GM18502 (cell line): ENCODE measurements around the gene BARHL1.
"Not testable (repeated sequence)": the region's sequence is repeated elsewhere in the genome, so short reads cannot be mapped to it uniquely, and the experiment has no call there.

ENCODE experiments used
- ATAC-seq: cut with Tn5 transposase; IDR thresholded peaks from one replicate; pipeline ENCODE4 v1.9.1; 2021; ENCODE audit warnings: mild to moderate bottlenecking; ENCODE audit not compliant: unreplicated experiment, poor library complexity

The BARHL1 gene

GRCh38 chr9:132555528-132555927 lies 26.9 kb upstream of the BARHL1 start:
- ATAC-seq = no peak

DNA sequence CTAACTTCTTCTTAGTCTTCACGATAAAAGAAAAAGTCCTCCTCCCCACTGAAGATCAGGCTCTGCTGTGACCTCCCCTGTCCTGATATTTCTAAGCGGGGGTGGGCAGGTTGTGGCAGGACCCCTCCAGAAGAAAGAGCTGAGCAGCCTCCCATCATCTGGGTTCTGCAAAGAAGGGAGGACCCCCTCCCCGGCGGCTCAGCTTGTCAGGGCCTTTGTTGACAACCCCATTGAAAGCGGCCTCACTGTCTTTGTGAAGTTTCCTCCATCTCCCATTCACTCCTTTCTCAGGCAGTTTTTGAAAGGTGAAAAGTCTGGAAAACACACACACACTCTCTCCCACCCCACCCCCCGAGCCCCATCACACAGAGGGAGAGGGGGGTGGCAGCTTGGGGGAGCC lies 26.2 kb upstream of the BARHL1 start:
- no peak for ATAC-seq

DNA sequence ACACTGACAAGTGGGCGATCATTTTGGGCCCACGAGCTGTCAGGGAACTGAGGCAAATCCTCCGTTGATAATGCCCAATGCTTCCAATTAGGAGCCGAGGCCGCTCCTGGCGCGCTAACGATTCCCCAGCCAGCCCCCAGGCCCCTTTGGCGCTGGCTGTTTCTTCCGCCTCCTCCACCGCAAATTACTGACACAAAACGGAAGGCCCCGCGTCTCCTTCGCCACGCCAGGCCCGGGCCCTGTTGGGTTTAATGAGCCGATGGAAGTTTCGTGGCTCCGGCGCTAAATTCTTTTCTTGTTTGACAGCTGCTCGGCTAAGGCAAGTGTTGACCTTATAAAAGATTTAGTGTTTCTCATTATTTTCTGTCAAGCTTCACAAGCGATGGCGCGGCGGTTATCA lies 25.7 kb upstream of the BARHL1 start:
- ATAC-seq = no peak

DNA sequence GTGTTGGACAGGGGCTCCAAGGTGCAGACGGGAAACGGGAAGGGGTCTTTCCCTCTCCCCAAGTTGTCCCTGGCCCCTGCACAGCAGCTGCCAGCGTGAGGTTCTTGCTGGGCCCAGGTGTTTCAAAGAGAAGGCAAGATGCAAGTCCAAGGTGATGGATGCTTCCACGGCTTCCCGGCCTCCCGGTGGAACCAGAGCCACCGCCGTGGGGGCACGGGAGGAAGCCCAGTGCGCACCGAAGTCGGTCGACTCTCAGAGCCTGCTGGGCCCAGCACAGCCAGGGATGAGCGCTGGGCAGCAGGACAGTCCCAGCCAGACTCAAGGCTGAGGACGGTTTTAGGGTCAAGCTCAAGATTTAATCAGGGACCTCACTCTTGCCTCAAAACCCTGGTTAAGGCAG lies 25.2 kb upstream of the BARHL1 start:
- ATAC-seq = no peak

- no peak for ATAC-seq
These were observed 22.7 kb upstream of the BARHL1 start for GRCh38 chr9:132559711-132560110.

GRCh38 chr9:132560616-132561202 lies 21.7 kb upstream of the BARHL1 start:
- ATAC-seq = no peak

DNA sequence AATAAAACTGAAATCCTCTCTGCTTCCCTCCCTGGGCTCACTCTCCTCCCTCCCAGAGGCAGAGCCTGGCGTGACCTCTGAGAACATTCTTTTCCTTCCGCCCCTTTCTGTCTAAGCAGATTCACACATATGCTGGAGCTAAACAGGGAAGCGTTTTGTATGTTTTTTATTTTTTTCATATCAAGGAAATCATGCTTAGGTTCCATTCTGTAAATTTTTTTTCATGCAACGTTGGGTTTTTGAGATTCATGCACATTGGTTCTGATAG lies 20.2 kb upstream of the BARHL1 start:
- no peak for ATAC-seq

GRCh38 chr9:132564526-132564925 lies 17.9 kb upstream of the BARHL1 start:
- no peak for ATAC-seq

- not testable (repeated sequence) for ATAC-seq
These were observed 13.6 kb upstream of the BARHL1 start for GRCh38 chr9:132568787-132569186.

GRCh38 chr9:132571806-132572600 lies 10.4 kb upstream of the BARHL1 start:
- no peak for ATAC-seq

GRCh38 chr9:132572921-132573320 lies 9.5 kb upstream of the BARHL1 start:
- ATAC-seq = no peak

- no peak for ATAC-seq
These were observed 7.3 kb upstream of the BARHL1 start for GRCh38 chr9:132575005-132575609.

- no peak for ATAC-seq
These were observed 6.6 kb upstream of the BARHL1 start for GRCh38 chr9:132575811-132576210.

DNA sequence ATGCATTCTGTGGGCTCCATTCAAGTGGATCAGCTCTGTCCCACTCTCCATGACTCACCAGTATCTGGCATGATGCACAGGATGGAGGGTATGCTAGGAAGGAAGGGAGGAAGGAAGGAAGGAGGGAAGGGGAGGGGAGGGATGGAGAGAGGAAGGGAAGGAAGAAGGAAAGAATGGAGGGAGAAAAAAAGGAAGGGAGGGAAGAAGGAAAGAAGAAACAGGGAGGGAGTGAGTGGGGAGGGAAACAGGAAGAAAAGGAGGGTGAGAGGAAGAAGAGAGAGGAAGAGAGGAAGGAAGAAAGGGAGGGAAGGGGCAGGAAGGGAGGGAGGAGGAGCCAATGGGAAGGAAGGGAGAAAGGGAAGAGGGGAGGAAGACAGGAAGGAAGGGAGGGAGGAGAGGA lies 5.3 kb upstream of the BARHL1 start:
- ATAC-seq = no peak

DNA sequence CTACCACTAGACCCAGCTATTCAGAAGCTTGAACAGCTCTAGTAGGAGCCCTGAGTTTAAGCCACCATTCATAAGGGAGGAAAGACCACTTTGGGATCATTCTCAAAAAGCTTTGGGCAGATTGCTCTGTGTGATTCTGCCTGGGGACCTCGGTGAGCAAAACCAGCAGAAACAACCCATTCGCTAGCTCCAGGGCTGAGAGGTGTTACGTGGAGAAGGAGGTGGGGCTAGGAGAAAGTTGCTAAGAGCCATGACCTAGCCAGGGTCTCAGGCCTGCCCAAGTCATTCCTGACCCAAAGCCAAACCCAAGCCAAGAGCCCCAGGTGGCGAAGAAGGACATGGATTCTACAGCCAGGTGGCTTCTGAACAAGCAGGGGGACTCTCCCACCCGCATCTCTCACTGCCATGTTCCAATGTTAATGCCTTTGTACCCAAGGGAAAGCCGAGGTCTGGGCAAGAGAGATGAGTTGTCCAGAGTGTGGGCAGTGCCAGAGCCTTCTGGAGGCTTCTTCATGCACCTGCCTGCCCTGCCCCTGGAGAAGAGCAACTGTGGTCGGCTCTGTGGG lies 4.0 kb upstream of the BARHL1 start:
- no peak for ATAC-seq

GRCh38 chr9:132579427-132579798 lies 3.0 kb upstream of the BARHL1 start:
- no peak for ATAC-seq

GRCh38 chr9:132582786-132583583 lies 579 bp downstream of the BARHL1 start:
- no peak for ATAC-seq

GRCh38 chr9:132583584-132584304 lies 1.3 kb downstream of the BARHL1 start:
- no peak for ATAC-seq

DNA sequence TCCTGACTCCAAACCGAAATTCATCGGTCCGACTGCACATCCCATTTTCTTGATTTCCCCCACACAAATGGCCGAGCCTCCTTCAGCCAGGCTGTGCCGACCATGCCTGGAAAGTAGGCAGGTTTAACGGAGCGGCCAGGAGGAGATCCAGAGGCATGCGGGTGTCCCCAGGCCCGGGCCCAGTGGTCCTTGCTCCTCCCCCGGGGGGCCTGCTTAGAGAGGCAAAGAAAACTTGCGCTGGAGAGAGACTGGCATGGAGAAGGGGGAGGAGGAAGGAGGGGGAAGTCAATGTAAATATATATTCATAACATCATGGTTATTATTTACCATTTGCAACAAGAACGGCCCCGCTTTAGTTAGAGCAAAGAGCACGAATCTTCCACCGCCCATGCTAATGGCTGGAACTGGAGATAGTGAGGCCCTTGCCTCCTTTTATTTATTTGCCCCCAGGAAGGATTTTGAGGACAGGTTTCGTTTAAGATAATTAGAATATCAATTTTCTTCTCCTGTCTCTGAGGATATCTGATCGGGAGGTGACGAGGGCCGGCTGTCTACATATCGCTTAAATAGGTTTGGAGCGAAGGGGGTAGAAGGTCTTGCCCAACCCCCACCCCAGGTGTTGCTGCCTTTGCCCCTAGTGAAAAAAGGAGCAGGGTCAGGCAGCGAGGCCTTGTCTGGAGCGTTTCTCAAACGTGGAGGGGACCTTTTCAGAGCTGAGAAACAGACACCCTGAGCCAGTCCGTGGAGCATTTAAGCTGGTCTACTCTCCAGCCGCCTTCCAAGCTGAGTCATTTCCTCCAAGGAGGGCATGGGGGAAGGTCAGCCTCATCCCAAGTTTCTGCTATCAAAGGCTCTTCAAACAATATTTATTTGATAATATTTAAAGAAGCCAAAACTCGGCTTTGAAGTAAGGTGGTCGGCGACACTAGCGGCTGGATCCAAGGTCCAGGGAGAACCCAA lies 2.5 kb downstream of the BARHL1 start:
- ATAC-seq = no peak
